A549 treated with AZD9567 at 1 μM for 4 hours (cell line): ENCODE results near the gene GPR89A. TPM values are rescaled to one million over a fixed set of nuclear protein-coding genes. Genes with fewer than 3 reads are reported as not detected.

Source experiments
- total RNA-seq: library from RNA; stranded (reverse); fragments of 200-300 nt; extraction: Qiagen RNA extraction; gene quantifications from 5 replicates; pipeline ENCODE4 v1.2.3, GENCODE V29; 2022; ENCODE audit not compliant: insufficient read depth

Gene GPR89A
- total RNA-seq = 13.6 to 23.7 TPM (median 15.6 TPM) in 5 replicates

GRCh38 chr1:145607833-145608733, at the start of gene GPR89A:
Gene GPR89A (plus strand): TSS chr1:145607988. CDS start chr1:145608134, 146 bp downstream.

GRCh38 chr1:145707183-145707867, 99.5 kb downstream of the GPR89A start, which contains the start of gene PDZK1:
Gene PDZK1 (minus strand): TSS chr1:145707368. CDS start chr1:145688021, 19,347 bp downstream.

DNA sequence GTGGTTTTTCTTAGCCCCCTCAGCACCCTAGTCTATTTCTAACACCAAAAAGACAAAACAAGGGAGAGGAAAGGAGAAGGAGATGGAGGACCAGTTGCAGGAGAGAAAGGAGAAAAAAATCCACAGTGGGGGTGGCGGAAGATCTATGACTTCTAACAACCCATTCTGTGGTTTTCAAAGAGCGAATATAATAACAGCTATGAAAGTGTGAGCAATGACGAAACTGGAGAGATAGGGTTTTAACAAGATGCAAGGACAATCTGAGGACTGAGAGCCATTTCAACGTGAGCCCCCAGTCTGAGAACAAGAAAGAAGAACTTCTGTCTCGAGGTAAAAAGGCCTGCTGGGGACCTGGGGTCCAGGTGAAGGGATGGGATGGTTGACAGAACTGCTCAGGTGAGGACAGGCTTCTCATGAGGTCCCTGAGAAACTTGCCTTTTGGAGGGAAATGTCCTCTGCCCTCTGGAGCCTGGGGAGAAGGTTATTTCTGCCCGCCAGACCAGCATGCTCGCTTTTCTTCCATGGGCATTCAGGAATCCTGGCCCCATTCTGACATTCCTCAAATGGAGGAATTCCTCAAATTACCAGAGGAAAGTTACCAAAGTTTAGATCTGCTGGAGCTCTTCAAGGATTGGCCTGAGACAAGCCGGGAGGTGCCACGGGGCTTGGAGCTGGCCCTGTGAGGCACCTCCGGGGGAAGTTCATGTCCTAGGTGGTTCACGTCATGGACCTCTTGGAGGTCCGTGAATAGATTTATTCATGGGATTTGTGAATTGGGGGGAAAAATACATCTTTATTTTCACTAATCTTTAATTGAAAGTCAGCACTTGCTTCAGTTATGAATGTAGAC, 111.7 kb downstream of the GPR89A start, which contains the start of gene CD160:
TSS of gene CD160 (plus strand) at position 270 of the 850 bp plus-strand sequence. CDS start 8,829 bp downstream, outside the sequence.

Other genes with a start within 250 kb of the GPR89A start
- gene NBPF20, start 182.4 kb upstream of the GPR89A start, total RNA-seq = 3.1 to 5.0 TPM (median 3.3 TPM) in 5 replicates
- 0.57 to 0.85 TPM (median 0.74 TPM) in 4 of 5 replicates, not detected in the other for gene PDZK1, start 99.4 kb downstream of the GPR89A start, total RNA-seq
- gene CD160, start 111.5 kb downstream of the GPR89A start, total RNA-seq = not detected in 5 replicates
- 12.3 to 15.7 TPM (median 12.3 TPM) in 5 replicates for gene RNF115, start 216.1 kb downstream of the GPR89A start, total RNA-seq
- 33.2 to 43.4 TPM (median 36.7 TPM) in 5 replicates for gene POLR3C, start 216.2 kb downstream of the GPR89A start, total RNA-seq
- gene NUDT17, start 237.6 kb downstream of the GPR89A start, total RNA-seq = 5.1 to 6.4 TPM (median 5.9 TPM) in 5 replicates